GM19452 (cell line): ENCODE data around the gene KRT80.

ENCODE experiments used
- ATAC-seq: cut with Tn5 transposase; IDR thresholded peaks from one replicate; pipeline ENCODE4 v1.9.1; 2021; ENCODE audit not compliant: unreplicated experiment

The KRT80 gene

GRCh38 chr12:52211716-52212585 is 20.1 kb upstream of the KRT80 start:
- no peak for ATAC-seq

DNA sequence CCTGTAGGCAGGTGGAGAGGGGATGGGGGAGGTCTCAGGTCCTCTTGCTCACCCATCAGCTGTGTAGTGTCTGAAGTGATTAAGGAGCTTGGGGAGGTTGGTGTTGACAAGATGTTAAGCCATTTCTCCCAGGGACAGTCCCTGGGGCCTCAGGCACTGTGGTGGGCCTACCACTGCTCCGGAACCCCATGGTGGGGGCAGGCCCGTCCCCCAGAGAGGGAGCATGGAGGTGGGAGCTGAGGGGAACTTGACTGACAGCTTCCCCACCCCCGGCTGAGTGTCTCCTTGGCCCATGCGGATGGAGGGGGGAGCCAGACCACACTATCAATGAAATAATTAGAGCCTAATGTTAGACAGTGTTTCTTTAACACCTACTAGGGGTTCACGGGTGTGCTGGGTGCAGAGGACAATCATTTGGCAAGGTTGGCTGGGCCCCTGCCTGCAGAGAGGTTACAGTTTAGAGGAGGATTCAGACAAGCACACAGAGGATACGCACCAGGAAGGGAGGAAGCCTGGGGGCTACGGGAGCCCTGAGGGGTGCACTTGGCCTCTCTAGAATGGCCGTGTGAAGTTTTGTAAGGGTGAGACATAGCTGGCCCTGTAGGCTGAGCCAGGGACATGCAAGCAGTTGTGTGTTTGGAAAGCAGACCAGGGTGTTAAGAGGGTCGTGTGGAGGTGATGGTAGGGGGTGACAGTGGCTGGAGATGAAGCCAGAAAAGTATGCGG is 19.3 kb upstream of the KRT80 start:
- ATAC-seq = no peak

DNA sequence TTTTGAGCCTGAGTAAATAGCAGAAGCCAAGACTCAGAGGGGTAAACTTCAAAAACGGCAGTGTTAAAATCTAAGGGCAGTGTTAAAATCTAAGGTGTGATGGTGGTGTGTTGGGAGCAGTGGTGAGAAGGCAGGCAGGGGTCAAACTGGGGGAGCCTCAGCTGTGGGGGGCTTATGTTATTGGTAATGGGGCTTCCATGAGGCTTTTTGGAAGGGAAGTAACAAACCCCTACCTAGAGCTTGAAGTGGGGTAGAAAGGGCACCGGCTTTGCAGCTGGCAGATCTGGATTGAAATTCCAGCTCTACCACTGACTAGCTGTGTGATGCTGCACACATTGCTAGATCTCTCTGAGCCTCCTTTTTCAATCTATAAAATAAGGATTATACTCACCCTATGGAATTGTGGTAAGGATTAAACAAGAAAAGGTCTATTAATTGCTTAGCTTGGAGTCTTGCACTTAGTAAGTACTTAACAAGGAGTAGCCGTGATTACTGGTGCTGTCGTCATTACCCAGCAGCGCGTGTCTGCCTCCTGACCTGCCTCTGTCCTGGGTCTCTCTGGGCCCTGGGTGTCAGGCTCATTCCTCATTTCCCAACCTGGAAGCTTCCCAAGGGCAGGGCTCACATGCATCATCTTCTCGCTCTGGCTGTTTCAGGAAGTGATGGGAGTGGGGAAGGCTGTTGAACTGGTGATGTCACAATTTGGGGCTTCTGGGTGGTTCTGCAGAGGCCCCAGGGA is 18.5 kb upstream of the KRT80 start:
- ATAC-seq = no peak

- no peak for ATAC-seq
Measured at GRCh38 chr12:52209321-52209720, 17.5 kb upstream of the KRT80 start.

GRCh38 chr12:52208424-52209165 is 16.8 kb upstream of the KRT80 start:
- no peak for ATAC-seq

- no peak for ATAC-seq
Measured at GRCh38 chr12:52207895-52208294, 16.1 kb upstream of the KRT80 start.

DNA sequence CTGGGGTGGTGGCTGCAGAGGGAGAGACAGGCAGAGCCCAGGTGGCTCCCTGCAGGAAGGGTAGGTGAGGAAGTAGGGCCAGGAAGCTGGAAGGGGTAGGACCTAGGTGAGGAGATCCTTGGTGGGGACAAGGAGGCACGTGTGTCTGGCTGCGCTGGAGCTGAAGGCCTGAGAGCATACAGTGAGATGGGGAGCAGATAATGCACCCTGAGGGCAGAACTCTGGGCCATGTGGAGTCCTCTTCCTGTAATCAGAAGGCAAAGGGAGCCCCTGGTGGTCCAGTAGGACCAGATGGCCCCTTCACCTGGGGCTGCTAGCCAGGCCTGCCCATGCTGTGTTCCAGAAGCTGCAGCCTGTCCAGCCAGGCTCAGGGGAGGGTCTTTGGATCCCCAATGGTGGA is 15.3 kb upstream of the KRT80 start:
- ATAC-seq = no peak

GRCh38 chr12:52206304-52207040 is 14.7 kb upstream of the KRT80 start:
- ATAC-seq = no peak

GRCh38 chr12:52205612-52206303 is 13.9 kb upstream of the KRT80 start:
- ATAC-seq = no peak

- ATAC-seq = no peak
Measured at GRCh38 chr12:52204931-52205505, 13.2 kb upstream of the KRT80 start.

GRCh38 chr12:52204095-52204930 is 12.5 kb upstream of the KRT80 start:
- no peak for ATAC-seq

DNA sequence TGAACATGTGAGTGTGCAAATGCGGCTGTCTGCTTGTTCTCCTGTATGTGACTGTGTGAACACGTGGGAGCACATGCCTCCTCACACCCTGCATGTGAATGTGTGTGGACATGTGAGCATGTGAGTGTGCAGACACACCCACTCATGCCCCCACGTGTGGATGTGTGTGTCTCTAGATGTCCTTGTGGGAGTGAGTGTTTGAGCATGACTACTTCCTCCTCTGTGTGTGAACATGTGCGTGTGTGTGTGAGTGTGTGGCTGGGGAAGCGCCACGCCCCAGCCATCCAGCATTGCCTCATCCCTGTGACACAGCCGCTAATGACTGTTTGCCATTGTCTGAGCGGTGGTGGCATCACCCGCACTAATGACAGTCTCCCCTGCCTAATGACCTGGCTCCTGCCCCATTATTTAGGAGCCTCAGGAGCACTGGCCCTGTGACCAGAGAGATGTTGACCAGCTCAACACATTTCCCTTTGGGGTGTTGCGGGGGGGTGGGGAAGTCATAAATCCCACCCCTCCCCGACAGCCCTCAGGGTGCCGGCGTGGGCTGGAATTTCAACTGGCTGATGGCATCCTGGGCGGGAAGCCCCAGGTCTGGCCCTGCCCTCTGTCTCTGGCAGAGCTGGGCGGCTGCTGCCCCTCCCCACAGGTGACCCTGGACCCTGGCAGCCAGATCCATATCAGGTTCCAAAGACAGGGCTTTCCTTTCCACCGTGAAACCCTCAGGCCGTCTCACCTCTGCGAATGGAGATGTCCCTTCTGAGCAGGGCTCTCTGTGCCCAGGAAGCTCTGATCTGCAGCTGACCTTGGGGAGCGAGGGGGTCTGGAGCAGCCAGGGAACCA is 11.5 kb upstream of the KRT80 start:
- no peak for ATAC-seq

- no peak for ATAC-seq
Measured at GRCh38 chr12:52202361-52203078, 10.7 kb upstream of the KRT80 start.

- ATAC-seq = no peak
Measured at GRCh38 chr12:52201451-52201839, 9.6 kb upstream of the KRT80 start.

GRCh38 chr12:52200781-52201450 is 9.1 kb upstream of the KRT80 start:
- ATAC-seq = no peak

DNA sequence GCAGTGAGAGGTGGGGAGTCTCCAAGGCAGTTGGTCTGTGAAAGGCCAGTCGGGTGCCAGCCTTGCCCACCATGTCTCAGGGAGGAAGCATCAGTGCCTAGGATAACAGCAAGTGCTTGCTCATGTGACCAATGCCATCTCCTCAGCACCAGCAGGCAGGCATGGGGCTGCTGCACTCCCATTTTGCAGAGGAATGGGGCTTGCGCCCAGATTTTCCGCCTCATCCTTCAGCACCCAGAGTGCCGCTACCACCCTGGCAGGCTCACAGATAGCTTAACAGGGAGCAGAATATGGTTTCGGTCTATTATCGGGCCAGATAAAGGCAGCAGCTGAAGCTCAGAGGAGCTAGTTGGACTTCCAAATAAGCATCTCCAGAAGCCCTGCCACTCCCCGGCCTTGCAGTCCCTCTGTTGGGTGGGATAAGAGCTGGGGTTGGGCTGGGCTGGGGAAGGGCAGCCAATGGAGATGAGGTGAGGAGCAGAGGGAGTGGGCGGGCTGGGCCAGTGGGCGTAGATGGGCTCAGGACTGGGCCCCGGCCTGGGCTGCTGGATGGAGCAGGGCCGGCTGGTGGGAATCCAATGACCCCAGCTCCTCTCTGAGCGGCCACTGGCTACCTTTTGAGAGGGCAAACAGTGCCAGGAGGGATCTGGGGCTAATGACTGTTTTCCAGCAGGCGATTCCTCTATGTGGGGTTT is 8.4 kb upstream of the KRT80 start:
- ATAC-seq = no peak
